ENCODE measurements around the gene SLC2A1. TPM values are rescaled to one million over a fixed set of nuclear protein-coding genes. Genes with fewer than 3 reads are reported as not detected.

The SLC2A1 gene
- total and polyA plus RNA-seq, 7 donors, result 1.1 to 3.8 (median 2.1) TPM

DNA sequence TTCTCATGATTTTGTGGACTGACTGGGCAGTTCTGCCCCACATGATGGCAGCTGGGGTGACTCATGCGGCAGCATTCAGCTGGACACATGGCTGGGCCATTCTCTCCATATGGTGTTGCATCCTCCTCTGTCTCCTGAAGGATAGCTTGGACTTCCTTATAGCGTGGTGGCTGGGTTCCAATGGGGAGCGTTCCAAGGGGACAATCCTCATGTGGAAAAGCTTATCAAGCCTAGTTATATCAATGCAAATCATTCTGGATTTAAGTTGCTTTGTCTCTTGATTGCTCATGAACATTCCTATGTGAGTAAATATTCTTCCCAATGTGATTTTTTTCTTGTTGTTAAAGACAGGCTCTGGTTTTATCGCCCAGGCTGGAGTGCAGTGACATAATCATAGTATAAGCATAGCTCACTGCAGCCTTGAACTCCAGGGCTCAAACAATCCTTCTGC, 13.2 kb upstream of the SLC2A1 start:
- DNase-seq (no peak), ATAC-seq (no peak)
- Histone ChIP-seq H3K36me3 (ENCODE audit: insufficient read depth in 1 of 2, low read depth in 1 of 2) (no peaks in the 10 kb centered on the region), H3K4me3 (no peak overlapping the region), H3K9me3 (no peaks in the 10 kb centered on the region), H3K27ac (no peak overlapping the region), H3K27me3 (ENCODE audit: insufficient read depth in 3 of 3, low read length in 2 of 3) (no peaks in the 10 kb centered on the region), H3K4me1 (no peaks in the 10 kb centered on the region)
- TF ChIP-seq, protein P1, sequence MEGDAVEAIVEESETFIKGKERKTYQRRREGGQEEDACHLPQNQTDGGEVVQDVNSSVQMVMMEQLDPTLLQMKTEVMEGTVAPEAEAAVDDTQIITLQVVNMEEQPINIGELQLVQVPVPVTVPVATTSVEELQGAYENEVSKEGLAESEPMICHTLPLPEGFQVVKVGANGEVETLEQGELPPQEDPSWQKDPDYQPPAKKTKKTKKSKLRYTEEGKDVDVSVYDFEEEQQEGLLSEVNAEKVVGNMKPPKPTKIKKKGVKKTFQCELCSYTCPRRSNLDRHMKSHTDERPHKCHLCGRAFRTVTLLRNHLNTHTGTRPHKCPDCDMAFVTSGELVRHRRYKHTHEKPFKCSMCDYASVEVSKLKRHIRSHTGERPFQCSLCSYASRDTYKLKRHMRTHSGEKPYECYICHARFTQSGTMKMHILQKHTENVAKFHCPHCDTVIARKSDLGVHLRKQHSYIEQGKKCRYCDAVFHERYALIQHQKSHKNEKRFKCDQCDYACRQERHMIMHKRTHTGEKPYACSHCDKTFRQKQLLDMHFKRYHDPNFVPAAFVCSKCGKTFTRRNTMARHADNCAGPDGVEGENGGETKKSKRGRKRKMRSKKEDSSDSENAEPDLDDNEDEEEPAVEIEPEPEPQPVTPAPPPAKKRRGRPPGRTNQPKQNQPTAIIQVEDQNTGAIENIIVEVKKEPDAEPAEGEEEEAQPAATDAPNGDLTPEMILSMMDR (IDR thresholded peaks at IDR 0.05), result no peak
- WGBS, 3 donors, result 55 to 62% (median 57%) methylated on average over 4 of the region's 4 CpGs
- intact Hi-C loops (cut with DNase I), result no loop called here

DNA sequence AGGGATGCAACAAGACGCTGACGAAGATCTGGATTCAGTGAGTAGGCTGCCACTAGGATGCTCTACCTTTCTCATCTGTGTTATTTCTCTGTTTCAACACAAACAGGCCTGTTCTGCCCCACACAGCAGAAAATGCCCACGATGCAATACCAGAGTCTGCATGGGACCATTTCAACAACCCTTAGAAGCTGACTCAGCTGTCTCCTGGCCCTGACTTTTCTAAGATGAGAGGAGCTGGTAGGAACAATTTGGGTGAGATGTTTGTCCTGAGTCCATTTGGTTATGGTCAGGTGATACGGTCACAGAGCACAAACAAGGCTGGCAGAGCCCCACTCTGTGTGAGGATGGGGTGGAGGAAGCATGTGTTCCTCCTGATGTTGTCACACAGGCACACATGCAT, 11.5 kb upstream of the SLC2A1 start:
- TF ChIP-seq, protein P1 (IDR thresholded peaks at IDR 0.05), result no peak
- intact Hi-C loops (cut with DNase I), result no loop called here
- ATAC-seq (no peak), DNase-seq (no peak)
- H3K9me3 ChIP-seq, result no peaks in the 10 kb centered on the region
- H3K36me3 ChIP-seq (ENCODE audit: insufficient read depth in 1 of 2, low read depth in 1 of 2), result no peaks in the 10 kb centered on the region
- H3K27me3 ChIP-seq (ENCODE audit: insufficient read depth in 3 of 3, low read length in 2 of 3), result peaks cover 0 to 5% (median 0%) of the 10 kb centered on the region in 3 donors
- H3K4me3 ChIP-seq, result no peak overlapping the region
- no peaks in the 10 kb centered on the region for H3K4me1 ChIP-seq
- H3K27ac ChIP-seq, result no peak overlapping the region
- 78 to 83% (median 82%) methylated on average over 4 of the region's 4 CpGs for WGBS, 3 donors

DNA sequence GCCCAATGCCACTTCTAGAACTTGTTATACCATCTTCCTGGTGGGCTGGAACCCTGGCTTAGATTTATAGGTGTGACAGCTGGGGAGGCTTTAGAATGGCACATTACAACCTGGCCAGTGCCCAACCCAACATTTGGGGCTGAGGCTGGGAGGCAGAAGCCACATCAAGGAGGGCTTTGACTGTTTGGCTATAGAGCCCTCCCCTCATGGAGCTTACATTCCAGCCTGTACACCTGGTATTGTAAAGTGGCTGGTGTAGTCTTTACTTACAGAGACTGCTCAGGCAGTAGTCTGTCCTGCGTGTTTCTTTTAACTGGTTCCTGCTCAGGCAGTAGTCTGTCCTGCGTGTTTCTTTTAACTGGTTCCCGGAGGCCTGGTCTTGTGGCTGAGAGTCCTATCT, 10.0 kb upstream of the SLC2A1 start:
- intact Hi-C loops (cut with DNase I), result no loop called here
- Histone ChIP-seq H3K4me1 (no peaks in the 10 kb centered on the region), H3K9me3 (no peaks in the 10 kb centered on the region), H3K4me3 (no peak overlapping the region), H3K36me3 (ENCODE audit: insufficient read depth in 1 of 2, low read depth in 1 of 2) (no peaks in the 10 kb centered on the region), H3K27ac (no peak overlapping the region), H3K27me3 (ENCODE audit: insufficient read depth in 3 of 3, low read length in 2 of 3) (peaks cover 0 to 17% (median 0%) of the 10 kb centered on the region in 3 donors)
- 80 to 83% (median 80%) methylated on average over 3 of the region's 3 CpGs for WGBS, 3 donors
- DNase-seq (no peak), ATAC-seq (no peak)
- TF ChIP-seq, protein P1 (IDR thresholded peaks at IDR 0.05), result no peak

DNA sequence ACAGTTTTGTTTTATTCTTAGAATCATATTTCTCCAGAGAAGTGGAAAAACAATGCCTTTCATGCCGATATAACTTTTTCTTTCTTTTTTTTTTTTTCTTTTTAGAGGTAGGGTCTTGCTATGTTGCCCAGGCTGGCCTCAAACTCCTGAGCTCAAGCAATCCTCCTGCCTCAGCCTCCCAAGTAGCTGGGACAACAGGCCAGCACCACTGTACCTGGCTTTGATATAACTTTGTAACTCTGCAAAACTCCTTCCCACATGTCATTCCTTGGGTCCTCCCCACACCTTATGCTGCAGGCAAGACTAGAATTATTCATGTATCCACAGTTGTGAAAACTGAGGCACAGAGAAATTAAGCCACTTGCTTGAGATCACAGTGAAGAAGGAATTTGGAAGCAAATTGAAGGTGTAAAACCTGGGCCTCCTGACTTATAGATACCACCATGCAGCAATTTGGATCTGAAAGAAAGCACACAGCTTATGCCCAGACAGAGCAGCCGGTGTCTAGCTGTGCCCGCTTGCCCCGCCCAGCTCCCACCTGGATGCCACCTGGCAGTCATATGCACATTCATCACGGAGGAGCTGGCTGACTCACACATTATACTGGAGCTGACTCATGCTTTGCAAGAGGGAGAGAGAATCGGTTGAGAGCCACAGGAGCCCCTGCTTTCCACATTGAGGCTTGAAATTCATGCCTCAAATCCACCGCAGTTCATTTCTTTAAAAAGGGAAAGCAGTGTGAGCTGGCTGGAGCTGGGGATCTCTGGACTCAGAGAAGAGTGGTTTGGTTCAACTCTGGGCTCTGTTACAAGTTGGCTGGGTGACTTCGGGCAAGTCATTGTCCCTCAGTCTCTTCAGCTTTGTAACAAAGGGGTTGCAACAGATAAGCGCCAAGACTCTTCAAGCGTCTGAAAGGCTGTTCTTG, 8.3 kb upstream of the SLC2A1 start:
- Histone ChIP-seq H3K27me3 (ENCODE audit: insufficient read depth in 3 of 3, low read length in 2 of 3) (peaks cover 0 to 29% (median 6%) of the 10 kb centered on the region in 3 donors), H3K27ac (no peak overlapping the region), H3K4me3 (no peak overlapping the region), H3K4me1 (no peaks in the 10 kb centered on the region), H3K9me3 (no peaks in the 10 kb centered on the region), H3K36me3 (ENCODE audit: insufficient read depth in 1 of 2, low read depth in 1 of 2) (no peaks in the 10 kb centered on the region)
- intact Hi-C loops (cut with DNase I), result no loop called here
- TF ChIP-seq, protein P1 (IDR thresholded peaks at IDR 0.05), result no peak
- no peak for DNase-seq
- WGBS, 3 donors, result 62 to 67% (median 64%) methylated on average over 10 of the region's 10 CpGs
- ATAC-seq, result peak in 2 of 4 donors; percentile 57 to 61
